ENCODE measurements around the gene SLC22A7.

- TF ChIP-seq CTCF (IDR thresholded peaks at IDR 0.05; ENCODE audit: control extremely low read depth in 1 of 3, insufficient read depth in 1 of 3, low read depth in 1 of 3, low read length in 3 of 3): peak in 2 of 3 experiments; percentile 63 to 67; a peak in 3 of 4 replicates
- no peak for TF ChIP-seq EP300 (IDR thresholded peaks at IDR 0.05; ENCODE audit: borderline replicate concordance in 1 of 2, low read depth in 2 of 2, low read length in 2 of 2)
- no peak for TF ChIP-seq SP1 (IDR thresholded peaks at IDR 0.05; ENCODE audit: low read depth, low read length)
- no peak for TF ChIP-seq POLR2A (IDR thresholded peaks at IDR 0.05; ENCODE audit: control extremely low read depth in 1 of 2, low read depth in 2 of 2, low read length in 2 of 2)
- no peak for TF ChIP-seq EGR1 (IDR thresholded peaks at IDR 0.05; ENCODE audit: borderline replicate concordance, low read depth, low read length)
- TF ChIP-seq POU5F1 (IDR thresholded peaks at IDR 0.05; ENCODE audit: low read depth, low read length): peak; percentile 18; the same call in 1 of the 2 replicates
- TF ChIP-seq RFX5 (IDR thresholded peaks at IDR 0.05; ENCODE audit: borderline replicate concordance, low read depth, low read length): no peak
These were observed 10.9 kb upstream of the SLC22A7 start for GRCh38 chr6:43286980-43287716.
